ENCODE results near the gene RCVRN.

- TF ChIP-seq FOXK2 (IDR thresholded peaks at IDR 0.05): no peak
- no peak for TF ChIP-seq ZNF384 (IDR thresholded peaks at IDR 0.05)
- TF ChIP-seq SP1 (IDR thresholded peaks at IDR 0.05): no peak
- TF ChIP-seq SUZ12 (IDR thresholded peaks at IDR 0.05): no peak
- no peak for TF ChIP-seq ELF4 (IDR thresholded peaks at IDR 0.05)
- no peak for TF ChIP-seq FOXM1 (IDR thresholded peaks at IDR 0.05; ENCODE audit: borderline replicate concordance)
- TF ChIP-seq FOXA1 (IDR thresholded peaks at IDR 0.05): no peak
- TF ChIP-seq HDGF (IDR thresholded peaks at IDR 0.05; ENCODE audit: borderline replicate concordance): no peak
- no peak for TF ChIP-seq TARDBP (IDR thresholded peaks at IDR 0.05)
Measured at GRCh38 chr17:9872852-9873251, 32.2 kb downstream of the RCVRN start.
